ENCODE measurements around the gene TBPL2.

The TBPL2 gene

DNA sequence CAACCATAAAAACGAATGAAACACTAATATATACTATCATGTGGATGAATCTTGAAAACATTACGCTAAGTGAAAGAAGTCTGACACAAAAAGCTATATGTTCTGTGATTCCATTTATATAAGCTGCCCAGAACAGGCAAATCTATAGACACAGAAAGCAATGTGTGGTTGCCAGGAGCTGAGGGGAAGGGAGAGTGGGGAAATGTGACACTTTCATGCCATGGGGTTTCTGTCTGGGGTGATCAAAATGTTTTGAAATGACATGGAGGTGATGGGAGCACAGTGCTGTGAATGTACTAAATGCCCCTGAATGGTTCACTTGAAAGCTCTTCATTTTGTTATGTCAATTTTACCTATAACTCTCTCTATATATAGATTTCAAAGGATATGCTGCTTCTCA lies 58.9 kb downstream of the TBPL2 start:
- TF ChIP-seq, protein P1, sequence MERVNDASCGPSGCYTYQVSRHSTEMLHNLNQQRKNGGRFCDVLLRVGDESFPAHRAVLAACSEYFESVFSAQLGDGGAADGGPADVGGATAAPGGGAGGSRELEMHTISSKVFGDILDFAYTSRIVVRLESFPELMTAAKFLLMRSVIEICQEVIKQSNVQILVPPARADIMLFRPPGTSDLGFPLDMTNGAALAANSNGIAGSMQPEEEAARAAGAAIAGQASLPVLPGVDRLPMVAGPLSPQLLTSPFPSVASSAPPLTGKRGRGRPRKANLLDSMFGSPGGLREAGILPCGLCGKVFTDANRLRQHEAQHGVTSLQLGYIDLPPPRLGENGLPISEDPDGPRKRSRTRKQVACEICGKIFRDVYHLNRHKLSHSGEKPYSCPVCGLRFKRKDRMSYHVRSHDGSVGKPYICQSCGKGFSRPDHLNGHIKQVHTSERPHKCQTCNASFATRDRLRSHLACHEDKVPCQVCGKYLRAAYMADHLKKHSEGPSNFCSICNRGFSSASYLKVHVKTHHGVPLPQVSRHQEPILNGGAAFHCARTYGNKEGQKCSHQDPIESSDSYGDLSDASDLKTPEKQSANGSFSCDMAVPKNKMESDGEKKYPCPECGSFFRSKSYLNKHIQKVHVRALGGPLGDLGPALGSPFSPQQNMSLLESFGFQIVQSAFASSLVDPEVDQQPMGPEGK (CRISPR knock-in tag; IDR thresholded peaks at IDR 0.05; ENCODE audit: borderline replicate concordance): no peak
- TF ChIP-seq ESRRG (CRISPR knock-in tag; IDR thresholded peaks at IDR 0.05): no peak
- TF ChIP-seq TCF4 (CRISPR knock-in tag; IDR thresholded peaks at IDR 0.05; ENCODE audit: borderline replicate concordance): no peak
- no peak for TF ChIP-seq ZFP3 (CRISPR knock-in tag; IDR thresholded peaks at IDR 0.05)
- ATAC-seq: no peak

DNA sequence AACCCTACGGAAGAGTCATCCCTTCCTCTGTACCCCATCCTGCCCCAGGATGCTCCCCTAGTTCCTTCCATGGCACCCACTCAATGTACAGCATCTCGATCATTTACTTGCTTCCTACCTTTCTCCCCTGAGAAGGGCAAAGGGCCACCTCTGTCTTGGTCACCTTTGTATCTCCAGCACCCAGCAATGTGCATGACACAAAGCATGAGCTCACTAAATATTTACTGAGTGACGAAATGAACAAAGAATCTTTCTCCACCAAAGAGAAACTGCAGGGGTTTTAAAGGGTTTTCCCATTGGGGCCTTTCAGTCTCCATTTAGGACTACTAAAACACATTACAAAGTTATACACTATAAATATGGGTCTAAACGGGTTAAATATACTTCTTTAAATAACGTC lies 59.4 kb downstream of the TBPL2 start:
- no peak for ATAC-seq
- TF ChIP-seq, protein P2, sequence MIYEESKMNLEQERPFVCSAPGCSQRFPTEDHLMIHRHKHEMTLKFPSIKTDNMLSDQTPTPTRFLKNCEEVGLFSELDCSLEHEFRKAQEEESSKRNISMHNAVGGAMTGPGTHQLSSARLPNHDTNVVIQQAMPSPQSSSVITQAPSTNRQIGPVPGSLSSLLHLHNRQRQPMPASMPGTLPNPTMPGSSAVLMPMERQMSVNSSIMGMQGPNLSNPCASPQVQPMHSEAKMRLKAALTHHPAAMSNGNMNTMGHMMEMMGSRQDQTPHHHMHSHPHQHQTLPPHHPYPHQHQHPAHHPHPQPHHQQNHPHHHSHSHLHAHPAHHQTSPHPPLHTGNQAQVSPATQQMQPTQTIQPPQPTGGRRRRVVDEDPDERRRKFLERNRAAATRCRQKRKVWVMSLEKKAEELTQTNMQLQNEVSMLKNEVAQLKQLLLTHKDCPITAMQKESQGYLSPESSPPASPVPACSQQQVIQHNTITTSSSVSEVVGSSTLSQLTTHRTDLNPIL (CRISPR knock-in tag; IDR thresholded peaks at IDR 0.05; ENCODE audit: low read depth): no peak
- TF ChIP-seq PPARA (CRISPR knock-in tag; IDR thresholded peaks at IDR 0.05; ENCODE audit: borderline replicate concordance) (no peak), ZFP30 (CRISPR knock-in tag; IDR thresholded peaks at IDR 0.05) (no peak), ISL1 (CRISPR knock-in tag; IDR thresholded peaks at IDR 0.05) (no peak), ESRRG (CRISPR knock-in tag; IDR thresholded peaks at IDR 0.05) (no peak), TOX (CRISPR knock-in tag; IDR thresholded peaks at IDR 0.05; ENCODE audit: borderline replicate concordance) (no peak), ZNF565 (CRISPR knock-in tag; conservative IDR thresholded peaks at IDR 0.05; ENCODE audit: low read depth) (no peak), GLIS3 (CRISPR knock-in tag; IDR thresholded peaks at IDR 0.05) (no peak), ZNF70 (CRISPR knock-in tag; IDR thresholded peaks at IDR 0.05) (no peak), SNAI2 (CRISPR knock-in tag; IDR thresholded peaks at IDR 0.05) (no peak), BACH2 (CRISPR knock-in tag; IDR thresholded peaks at IDR 0.05; ENCODE audit: borderline replicate concordance) (no peak), ZC3H10 (CRISPR knock-in tag; IDR thresholded peaks at IDR 0.05) (no peak), ARNTL (CRISPR knock-in tag; IDR thresholded peaks at IDR 0.05; ENCODE audit: borderline replicate concordance, low read depth) (no peak)
- TF ChIP-seq, protein P1 (CRISPR knock-in tag; IDR thresholded peaks at IDR 0.05; ENCODE audit: borderline replicate concordance): no peak
- TF ChIP-seq, protein P3, sequence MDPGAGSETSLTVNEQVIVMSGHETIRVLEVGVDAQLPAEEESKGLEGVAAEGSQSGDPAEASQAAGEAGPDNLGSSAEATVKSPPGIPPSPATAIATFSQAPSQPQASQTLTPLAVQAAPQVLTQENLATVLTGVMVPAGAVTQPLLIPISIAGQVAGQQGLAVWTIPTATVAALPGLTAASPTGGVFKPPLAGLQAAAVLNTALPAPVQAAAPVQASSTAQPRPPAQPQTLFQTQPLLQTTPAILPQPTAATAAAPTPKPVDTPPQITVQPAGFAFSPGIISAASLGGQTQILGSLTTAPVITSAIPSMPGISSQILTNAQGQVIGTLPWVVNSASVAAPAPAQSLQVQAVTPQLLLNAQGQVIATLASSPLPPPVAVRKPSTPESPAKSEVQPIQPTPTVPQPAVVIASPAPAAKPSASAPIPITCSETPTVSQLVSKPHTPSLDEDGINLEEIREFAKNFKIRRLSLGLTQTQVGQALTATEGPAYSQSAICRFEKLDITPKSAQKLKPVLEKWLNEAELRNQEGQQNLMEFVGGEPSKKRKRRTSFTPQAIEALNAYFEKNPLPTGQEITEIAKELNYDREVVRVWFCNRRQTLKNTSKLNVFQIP (CRISPR knock-in tag; IDR thresholded peaks at IDR 0.05; ENCODE audit: borderline replicate concordance, low read depth): no peak

DNA sequence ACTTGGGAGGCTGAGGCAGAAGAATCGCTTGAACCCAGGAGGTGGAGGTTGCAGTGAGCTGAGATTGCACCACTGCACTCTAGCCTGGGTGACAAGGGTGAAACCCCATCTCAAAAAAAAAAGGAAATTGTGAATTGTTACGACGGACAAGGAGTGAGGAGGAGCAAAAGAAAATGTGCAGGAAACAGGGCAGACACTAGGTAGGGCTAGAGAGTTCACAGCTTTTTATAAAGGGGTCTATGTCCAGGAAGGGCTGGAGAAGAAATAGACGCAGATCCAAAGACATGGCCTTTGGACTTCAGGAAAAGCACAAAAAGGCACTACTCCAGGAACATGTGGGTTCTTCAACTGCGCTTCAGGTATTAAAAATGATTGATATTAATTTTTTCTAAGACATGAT lies 63.2 kb downstream of the TBPL2 start:
- ATAC-seq: no peak
- TF ChIP-seq ZNF70 (CRISPR knock-in tag; IDR thresholded peaks at IDR 0.05): no peak
- TF ChIP-seq BACH2 (CRISPR knock-in tag; IDR thresholded peaks at IDR 0.05; ENCODE audit: borderline replicate concordance): no peak
- TF ChIP-seq GLIS3 (CRISPR knock-in tag; IDR thresholded peaks at IDR 0.05): no peak
- no peak for TF ChIP-seq ZC3H10 (CRISPR knock-in tag; IDR thresholded peaks at IDR 0.05)
- TF ChIP-seq OSR1 (CRISPR knock-in tag; IDR thresholded peaks at IDR 0.05): no peak
- no peak for TF ChIP-seq RARB (CRISPR knock-in tag; IDR thresholded peaks at IDR 0.05)
- TF ChIP-seq TOX (CRISPR knock-in tag; IDR thresholded peaks at IDR 0.05; ENCODE audit: borderline replicate concordance): no peak
- no peak for TF ChIP-seq ESRRG (CRISPR knock-in tag; IDR thresholded peaks at IDR 0.05)
- TF ChIP-seq, protein P1 (CRISPR knock-in tag; IDR thresholded peaks at IDR 0.05; ENCODE audit: borderline replicate concordance): no peak
- TF ChIP-seq ZNF8 (CRISPR knock-in tag; IDR thresholded peaks at IDR 0.05): no peak
- TF ChIP-seq, protein P4, sequence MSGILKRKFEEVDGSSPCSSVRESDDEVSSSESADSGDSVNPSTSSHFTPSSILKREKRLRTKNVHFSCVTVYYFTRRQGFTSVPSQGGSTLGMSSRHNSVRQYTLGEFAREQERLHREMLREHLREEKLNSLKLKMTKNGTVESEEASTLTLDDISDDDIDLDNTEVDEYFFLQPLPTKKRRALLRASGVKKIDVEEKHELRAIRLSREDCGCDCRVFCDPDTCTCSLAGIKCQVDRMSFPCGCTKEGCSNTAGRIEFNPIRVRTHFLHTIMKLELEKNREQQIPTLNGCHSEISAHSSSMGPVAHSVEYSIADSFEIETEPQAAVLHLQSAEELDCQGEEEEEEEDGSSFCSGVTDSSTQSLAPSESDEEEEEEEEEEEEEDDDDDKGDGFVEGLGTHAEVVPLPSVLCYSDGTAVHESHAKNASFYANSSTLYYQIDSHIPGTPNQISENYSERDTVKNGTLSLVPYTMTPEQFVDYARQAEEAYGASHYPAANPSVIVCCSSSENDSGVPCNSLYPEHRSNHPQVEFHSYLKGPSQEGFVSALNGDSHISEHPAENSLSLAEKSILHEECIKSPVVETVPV (CRISPR knock-in tag; IDR thresholded peaks at IDR 0.05): no peak
- TF ChIP-seq CSDC2 (CRISPR knock-in tag; IDR thresholded peaks at IDR 0.05): no peak
- no peak for TF ChIP-seq ZFP3 (CRISPR knock-in tag; IDR thresholded peaks at IDR 0.05)
- TF ChIP-seq ZNF565 (CRISPR knock-in tag; conservative IDR thresholded peaks at IDR 0.05; ENCODE audit: low read depth): no peak
- no peak for TF ChIP-seq SNAI2 (CRISPR knock-in tag; IDR thresholded peaks at IDR 0.05)
- no peak for TF ChIP-seq ARNTL (CRISPR knock-in tag; IDR thresholded peaks at IDR 0.05; ENCODE audit: borderline replicate concordance, low read depth)
- TF ChIP-seq, protein P5, sequence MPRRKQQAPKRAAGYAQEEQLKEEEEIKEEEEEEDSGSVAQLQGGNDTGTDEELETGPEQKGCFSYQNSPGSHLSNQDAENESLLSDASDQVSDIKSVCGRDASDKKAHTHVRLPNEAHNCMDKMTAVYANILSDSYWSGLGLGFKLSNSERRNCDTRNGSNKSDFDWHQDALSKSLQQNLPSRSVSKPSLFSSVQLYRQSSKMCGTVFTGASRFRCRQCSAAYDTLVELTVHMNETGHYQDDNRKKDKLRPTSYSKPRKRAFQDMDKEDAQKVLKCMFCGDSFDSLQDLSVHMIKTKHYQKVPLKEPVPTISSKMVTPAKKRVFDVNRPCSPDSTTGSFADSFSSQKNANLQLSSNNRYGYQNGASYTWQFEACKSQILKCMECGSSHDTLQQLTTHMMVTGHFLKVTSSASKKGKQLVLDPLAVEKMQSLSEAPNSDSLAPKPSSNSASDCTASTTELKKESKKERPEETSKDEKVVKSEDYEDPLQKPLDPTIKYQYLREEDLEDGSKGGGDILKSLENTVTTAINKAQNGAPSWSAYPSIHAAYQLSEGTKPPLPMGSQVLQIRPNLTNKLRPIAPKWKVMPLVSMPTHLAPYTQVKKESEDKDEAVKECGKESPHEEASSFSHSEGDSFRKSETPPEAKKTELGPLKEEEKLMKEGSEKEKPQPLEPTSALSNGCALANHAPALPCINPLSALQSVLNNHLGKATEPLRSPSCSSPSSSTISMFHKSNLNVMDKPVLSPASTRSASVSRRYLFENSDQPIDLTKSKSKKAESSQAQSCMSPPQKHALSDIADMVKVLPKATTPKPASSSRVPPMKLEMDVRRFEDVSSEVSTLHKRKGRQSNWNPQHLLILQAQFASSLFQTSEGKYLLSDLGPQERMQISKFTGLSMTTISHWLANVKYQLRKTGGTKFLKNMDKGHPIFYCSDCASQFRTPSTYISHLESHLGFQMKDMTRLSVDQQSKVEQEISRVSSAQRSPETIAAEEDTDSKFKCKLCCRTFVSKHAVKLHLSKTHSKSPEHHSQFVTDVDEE (CRISPR knock-in tag; IDR thresholded peaks at IDR 0.05): no peak
- TF ChIP-seq PPARA (CRISPR knock-in tag; IDR thresholded peaks at IDR 0.05; ENCODE audit: borderline replicate concordance): no peak
- TF ChIP-seq TCF4 (CRISPR knock-in tag; IDR thresholded peaks at IDR 0.05; ENCODE audit: borderline replicate concordance): no peak

All from SK-N-SH treated with all-trans-retinoic acid at 6 μM for 48 hours (cell line).